LNCAP (cell line): ENCODE results near the gene TGFBR3.

Source experiments
- CTCF ChIP-seq: fragments of 450-650 bp; IDR thresholded peaks from 2 replicates; pipeline ENCODE4 v1.5.1; 2017; ENCODE audit warnings: mild to moderate bottlenecking

TGFBR3 gene

GRCh38 chr1:91729621-91730358, 156.2 kb downstream of the TGFBR3 start:
- TF ChIP-seq CTCF: no peak

- TF ChIP-seq CTCF: no peak
These were observed 158.2 kb downstream of the TGFBR3 start for GRCh38 chr1:91727763-91728162.

GRCh38 chr1:91725989-91726721, 159.8 kb downstream of the TGFBR3 start:
- no peak for TF ChIP-seq CTCF

- no peak for TF ChIP-seq CTCF
These were observed 160.3 kb downstream of the TGFBR3 start for GRCh38 chr1:91725618-91725988.

- no peak for TF ChIP-seq CTCF
These were observed 161.3 kb downstream of the TGFBR3 start for GRCh38 chr1:91724644-91725043.

GRCh38 chr1:91724231-91724630, 161.7 kb downstream of the TGFBR3 start:
- no peak for TF ChIP-seq CTCF

- no peak for TF ChIP-seq CTCF
These were observed 165.9 kb downstream of the TGFBR3 start for GRCh38 chr1:91720044-91720443.
